Stimulated activated CD4-positive, alpha-beta T cell treated with anti-CD3 and anti-CD28 coated beads, Interleukin-4, amount 100 ng/mL, for 4 hours (primary cell): ENCODE measurements around the gene C9.
A peak's percentile ranks its signal among the peaks of the same experiment; 100 is the strongest.
"Not testable (repeated sequence)": the region's sequence is repeated elsewhere in the genome, so short reads cannot be mapped to it uniquely, and the experiment has no call there.

Experiments
- DNase-seq, 2 experiments: peaks; one replicate each; pipeline ENCODE4 v3.0.0-alpha.2; 2020

Gene C9

DNA sequence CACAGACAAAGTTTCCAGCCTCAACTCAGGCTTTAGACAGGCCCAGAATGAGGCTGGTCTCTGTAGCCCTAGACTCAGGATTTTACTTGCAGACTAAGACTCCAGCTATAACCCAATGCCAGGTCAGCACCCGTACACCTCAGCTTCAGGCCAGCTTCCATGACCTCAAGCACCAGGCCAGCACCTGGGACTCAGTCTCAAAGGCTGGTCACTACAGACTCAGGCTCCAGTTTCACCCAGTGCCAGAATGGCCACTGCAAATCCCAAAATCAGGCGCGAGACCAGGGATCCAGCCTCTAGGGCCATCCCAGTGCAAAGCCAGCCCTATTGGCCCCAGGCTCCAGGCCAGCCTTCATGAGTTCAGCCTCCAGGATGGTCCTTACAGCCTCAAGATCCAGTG is 44.9 kb downstream of the C9 start:
- no peak for DNase-seq

DNA sequence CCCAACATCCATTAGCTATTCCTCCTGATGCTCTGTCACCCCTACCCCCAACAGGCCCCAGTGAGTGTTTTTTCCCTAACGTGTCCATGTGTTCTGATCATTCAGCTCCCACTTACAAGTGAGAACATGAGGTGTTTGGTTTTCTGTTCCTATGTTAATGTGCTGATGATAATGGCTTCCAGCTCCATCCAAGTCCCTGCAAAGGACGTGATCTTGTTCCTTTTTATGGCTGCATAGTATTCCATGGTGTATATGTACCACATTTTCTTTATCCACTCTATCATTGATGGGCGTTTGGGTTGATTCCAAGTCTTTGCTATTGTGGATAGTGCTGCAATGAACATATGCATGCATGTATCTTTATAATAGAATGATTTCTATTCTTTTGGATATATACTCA is 47.8 kb downstream of the C9 start:
- not testable (repeated sequence) for DNase-seq

DNA sequence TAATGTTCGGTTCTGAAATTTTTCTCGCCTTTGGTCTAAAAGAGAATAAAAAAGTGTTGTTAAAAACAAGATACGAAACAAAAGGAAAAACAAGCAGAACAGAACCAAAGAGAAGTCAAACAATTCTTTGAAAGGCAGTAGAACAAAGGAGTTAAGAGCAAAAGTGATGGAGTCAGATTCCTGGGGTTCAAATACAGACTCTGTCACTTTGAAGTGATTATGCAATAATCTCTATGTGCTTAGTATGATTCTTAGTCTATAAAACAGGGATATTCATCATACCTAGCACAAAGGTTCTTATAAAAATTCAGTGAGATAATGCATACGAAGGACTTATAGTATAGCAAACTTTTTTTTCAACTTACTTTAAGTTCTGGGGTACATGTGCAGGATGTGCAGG is 48.3 kb downstream of the C9 start:
- DNase-seq = no peak

DNA sequence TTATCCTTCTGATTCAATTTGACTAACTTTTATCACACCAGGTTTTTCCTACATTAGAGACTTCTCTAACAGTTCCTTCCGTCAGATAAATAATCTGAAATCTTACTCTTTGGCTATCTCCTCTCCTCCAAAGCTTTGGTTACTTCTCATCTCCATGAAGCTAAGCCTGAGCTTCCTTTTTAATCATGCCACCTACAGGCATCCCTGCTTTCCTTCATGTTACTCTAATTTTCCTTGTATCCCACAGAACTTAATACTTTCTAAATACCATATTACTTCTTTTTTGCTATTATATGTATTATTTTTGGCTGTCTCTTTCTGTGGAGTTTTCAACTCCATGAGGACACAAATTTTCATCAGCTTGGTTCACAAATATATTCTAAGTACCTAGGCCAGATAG is 49.7 kb downstream of the C9 start:
- no peak for DNase-seq

DNA sequence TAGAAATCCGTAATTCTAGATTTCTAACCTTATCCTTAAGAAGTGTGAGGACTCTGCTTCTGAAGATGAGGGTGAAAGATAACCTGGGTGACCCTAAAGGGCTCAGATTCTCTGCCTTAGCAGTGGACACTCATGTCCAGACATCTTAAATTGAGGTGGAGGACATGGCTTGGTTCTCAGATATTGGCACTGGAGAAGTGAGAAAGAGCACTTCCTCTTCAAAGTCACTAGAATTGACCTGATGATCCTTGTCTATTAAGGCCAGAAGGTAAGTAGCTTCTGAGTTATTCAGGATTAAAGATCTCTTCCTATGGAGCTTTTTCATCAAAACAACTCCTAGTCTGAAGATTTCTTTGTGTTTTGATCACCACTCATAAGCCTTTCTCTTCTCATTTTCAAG is 54.8 kb downstream of the C9 start:
- DNase-seq = no peak

DNA sequence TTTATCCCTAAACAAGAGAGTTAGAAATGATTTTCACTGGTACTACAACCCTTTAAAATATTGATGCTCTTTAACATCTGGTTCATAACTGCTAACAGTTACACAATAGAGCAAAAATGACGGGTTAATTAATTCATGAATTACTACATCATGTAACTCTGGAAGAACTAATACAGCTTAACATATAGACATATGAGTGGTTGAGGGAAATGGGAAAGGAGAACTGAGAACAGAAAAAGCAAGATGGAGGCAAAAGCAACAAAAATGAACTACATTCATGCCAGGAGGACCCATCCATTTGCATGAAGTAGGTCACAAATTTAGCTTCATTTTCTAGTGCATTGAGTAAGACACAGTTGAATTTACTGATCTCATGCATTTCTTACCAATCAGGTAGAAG is 61.8 kb downstream of the C9 start:
- no peak for DNase-seq

DNA sequence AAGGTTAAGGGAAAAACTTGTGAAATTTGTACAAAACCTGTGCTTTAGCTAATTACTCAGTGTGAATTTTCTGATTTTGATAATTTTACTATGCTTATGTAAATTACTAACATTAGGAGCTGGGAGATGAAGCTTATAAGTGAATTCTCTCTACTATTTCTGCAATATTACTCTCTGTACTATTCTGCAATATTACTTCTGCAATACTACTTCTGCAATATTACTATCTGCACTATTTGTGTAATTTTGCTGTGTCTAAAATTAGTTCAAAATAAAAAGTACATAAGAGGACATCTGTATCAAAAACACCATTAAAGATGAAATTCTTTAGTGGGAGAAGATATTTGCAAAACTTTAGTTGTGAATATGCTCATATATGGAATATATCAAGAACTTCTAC is 62.9 kb downstream of the C9 start:
- no peak for DNase-seq

DNA sequence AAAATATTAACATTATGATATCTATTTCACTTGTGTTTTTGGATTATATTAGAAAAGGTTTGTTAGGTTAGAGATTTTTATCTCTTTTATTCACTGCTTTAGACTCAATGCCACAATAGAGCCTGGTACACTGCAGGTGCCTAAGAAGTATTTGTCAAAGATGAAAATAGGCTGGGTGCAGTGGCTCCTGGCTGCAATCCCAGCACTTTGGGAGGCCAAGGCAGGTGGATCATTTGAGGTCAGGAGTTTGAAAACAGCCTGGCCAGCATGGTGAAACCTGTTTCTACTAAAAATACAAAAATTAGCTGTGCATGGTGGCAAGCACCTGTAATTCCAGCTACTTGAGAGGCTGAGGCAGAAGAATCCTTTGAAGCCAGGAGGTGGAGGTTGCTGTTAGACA is 64.3 kb downstream of the C9 start:
- no peak for DNase-seq

DNA sequence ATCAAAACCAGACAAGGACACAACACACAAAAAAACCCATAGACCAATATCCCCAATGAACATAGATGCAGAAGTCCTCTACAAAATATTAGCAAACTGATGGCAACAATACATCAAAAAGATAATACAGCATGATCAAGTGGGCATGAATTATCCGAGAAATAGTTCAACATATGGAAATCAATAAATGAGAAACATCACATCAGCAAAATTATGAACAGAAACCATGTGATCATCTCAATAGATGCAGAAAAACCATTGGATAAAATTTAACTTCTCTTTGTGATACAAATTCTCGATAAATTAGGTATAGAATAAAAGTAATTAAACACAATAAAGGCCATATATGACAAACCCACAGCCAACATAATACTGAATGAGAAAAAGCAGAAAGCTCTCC is 69.6 kb downstream of the C9 start:
- no peak for DNase-seq

DNA sequence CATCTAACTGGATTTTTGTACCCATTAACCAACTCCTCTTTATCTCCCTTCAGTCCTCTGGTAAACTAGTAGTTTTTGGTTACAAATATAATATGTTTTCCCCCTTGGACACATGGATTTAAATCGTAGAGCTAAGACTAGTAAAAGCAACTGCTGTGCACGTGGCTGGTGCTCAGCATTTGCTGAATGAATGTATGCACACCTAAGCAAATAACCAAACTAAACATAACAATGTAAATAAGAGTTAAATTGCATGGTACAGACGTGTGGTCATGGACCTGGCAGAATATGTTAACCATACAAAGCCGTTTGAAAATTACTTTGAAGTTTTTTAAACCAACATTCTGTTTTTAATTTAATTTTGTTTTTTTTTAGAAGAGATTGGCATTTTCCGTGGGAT is 79.7 kb downstream of the C9 start:
- DNase-seq = no peak

DNA sequence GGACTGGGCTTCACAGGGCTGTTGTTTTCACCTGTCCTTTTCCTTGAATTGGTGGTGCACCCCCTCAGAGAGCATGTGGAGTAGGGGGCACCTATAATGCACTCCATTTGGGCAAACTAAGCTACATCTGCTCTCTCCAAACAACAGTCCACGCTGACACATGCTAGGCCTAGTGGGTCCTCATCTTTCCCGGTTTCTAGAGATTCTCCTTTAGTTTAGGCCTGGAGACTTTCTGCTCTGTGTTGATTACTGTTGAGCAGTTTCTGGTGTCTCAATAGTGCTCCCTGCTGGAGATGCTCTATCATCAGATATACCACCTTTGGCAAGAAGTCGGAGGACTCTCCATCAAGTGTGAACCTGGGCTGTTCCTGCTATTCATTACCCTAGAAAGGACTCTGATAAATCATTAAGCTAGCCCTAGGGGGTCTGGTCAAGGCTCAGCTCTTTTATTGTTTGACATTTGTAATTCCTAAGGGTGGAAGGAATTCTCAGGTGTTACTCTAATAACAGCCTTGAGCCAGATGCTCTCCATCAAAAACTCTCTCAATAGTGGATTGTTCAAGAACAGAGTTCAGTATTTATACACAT is 81.0 kb downstream of the C9 start:
- peak; percentile 12 to 48 for DNase-seq

DNA sequence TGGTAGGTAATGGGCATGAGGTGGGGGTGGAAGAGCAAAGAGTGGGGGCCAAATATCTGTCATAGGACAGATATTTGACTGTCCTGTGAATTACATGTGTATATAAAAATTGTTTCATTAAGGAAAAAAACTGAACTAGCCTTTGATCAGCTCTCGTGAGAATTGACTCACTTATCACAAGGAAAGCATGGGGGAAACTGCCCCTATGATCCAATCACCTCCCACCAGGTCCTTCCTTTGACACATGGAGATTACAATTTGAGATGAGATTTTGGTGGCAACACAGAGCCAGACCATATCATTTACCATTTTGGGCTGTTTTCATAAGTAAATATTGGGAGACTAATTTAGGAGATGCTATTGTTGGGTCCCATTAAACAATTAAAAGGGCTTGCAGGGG is 81.7 kb downstream of the C9 start:
- DNase-seq = no peak

DNA sequence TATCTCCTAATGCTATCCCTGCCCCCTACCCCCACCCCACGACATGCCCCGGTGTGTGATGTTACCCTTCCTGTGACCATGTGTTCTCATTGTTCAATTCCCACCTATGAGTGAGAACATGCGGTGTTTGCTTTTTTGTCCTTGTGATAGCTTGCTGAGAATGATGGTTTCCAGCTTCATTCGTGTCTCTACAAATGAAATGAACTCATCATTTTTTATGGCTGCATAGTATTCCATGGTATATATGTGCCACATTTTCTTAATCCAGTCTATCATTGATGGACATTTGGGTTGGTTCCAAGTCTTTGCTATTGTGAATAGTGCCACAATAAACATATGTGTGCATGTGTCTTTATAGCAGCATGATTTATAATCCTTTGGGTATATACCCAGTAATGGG is 88.4 kb downstream of the C9 start:
- not testable (repeated sequence) for DNase-seq

DNA sequence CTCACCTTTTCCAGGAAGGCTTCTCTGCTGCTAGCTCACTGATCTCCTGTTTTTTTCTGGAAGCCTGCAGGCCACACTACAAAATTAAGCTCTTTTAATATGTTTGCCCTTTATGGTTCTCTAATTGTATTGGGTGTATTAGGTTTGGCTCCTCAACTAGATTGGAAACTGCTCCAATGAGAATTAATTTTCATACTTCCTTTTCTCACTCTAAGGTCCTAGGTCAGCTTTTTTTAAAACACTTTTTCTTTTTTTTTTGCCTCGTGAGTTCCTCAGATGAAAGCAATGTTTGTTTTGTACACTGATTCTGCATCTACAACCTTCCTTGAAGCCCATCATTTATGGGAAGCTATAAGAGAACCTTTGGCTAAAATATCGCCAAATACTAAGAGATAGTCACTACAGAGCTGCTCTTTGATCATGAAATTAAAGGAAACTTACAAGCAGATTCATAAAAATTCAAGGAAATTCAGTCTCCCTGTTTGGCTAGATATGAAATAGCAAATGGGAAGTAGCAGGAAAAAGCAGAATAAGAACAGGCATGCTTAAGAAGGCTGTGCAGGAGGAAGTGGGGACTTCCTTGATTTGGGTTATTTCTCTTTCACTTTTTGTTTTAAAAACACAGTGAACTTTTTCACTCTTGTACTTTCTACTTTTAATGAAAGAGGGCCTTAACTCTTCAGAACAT is 89.8 kb downstream of the C9 start:
- DNase-seq = no peak

DNA sequence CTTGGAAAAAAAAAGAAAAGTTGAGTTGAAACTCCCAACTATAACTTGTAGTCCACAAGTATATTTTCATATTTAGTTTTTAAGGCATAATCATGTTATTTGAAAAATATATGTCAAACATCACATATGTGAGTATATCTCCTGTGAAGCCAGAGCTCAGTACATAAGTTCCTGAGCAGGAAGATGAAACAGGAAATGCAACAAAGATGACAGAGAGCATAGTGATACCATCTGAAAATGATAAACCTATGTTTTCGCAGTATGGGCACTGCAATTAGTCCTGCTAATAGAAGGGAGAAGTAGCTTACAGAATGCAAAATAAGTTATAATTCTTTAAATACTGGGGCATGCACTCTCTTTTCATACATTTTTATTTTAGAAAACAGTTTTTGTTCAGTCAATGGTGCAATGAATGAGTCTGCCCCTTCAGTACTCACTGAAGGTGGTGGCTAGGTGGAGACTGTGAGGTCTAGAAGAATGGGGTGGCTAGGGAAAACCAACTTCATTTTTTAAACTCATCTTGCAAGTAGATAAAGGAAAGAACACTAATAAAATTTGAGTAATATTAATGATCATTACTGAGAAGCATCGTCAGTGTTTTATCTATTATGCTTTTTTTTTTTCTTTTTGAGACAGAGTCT is 90.9 kb downstream of the C9 start:
- DNase-seq = no peak

DNA sequence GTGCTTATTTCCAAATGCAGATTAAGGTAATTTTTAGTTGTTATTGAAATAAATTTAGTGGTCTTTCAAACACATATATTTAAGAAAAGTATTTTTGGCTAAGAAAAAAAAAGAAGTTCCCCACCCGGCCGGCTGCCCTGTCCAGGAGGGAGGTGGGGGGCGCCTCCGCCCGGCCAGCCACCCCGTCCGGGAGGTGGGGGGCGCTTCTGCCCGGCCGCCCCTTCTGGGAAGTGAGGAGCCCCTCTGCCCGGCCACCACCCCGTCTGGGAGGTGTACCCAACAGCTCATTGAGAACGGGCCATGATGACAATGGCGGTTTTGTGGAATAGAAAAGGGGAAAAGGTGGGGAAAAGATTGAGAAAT is 91.4 kb downstream of the C9 start:
- DNase-seq = not testable (repeated sequence)

DNA sequence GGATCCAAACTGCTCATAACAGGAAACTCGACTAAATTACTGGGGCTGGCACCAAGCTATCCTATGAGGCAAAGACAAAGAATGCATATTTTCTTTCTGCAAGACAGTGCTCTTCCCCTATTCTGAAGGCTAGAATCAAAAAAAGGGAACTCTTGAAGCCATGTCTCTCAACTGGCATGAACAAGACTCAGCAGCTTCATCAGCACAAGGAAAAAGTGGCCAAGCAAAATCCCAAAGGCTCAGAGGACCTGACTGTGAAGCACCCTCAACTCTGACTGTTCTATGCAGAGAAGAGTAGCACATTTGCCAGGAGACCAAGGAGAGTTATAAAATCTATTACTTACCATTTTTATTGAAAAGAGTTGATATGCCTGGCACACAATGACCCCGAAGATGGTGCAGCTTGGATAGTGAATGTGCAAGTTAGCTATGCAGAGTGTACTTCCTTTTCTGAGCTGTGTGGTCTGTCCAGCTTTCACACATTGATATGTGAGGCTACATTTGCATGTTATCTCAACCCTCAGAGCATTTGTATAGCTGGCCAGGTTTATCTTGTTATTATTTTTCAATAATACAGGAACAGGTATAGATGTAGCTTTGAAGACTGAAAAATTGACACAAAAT is 94.0 kb downstream of the C9 start:
- no peak for DNase-seq

DNA sequence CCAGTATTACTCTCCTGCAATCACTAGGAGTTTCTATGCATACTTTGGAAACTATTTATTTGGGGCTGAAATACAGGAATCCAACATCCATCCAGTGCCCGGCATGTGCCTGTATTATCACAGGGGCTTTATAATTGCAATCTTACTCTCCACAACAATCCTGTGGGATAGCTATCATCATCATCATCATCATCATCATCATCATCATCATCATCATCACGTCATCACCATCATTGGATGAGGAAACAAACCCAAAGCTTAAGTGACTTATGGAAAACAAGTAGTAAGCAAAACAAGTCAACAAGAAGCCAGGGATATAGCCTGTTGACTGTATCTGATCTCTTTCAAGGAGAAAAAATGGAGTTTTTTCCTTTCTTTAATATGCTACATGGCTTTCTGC is 97.1 kb downstream of the C9 start:
- DNase-seq = no peak

DNA sequence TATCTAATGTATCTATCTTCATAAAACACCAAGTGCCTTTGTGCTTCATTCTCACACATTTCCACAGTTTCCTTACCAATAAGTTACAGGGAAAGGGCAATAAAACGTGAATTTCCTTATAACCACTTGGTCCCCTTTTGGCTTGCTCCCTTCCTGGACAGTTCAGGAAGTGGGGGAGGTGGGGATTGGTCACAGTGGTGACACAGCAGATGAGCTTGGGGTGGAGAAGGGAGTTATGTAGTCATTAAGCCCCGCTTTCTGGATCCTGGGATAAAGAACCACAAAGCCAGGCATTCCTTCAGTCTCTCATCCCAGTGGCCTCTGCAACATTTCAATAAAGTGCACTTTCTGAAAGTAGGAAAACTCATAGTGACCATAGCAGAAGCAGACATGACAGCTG is 97.9 kb downstream of the C9 start:
- DNase-seq = no peak

DNA sequence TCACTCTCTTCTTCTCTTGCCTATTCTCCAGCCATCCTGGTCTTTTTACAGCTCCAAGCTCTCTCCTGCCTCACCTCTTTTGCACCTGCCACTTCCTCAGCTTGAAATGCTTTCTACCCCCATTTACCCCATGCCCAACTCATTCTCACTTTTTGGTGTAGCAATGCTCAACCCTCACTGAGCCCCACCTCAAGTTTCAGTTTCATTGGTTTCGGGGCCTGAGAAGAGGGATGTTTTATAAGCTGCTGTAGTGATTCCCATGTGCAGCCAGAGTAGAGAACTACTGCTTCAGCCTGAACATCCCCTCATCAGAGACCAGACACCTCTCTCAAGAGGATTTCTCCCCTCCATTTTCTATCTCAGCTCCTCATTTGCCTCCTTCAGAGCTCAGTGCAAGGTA is 99.8 kb downstream of the C9 start:
- no peak for DNase-seq

DNA sequence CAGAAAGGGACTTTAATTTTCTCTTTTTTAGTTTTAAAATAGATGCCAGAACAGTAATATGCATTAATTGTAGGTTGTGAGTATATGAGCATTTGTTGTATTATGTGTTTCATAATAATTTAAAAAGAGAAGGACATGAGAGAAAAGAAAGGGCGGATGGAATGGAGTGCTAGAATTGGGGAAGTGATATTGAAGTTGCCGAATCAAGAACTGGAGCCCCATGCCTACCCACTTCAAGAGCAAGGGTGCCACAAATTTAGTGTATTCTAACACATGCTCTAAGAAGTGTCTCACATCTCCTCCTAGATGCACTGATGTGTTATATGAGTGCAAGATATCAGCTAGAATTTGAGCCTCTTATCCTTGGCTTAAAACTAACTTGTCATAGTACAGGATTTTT is 101.3 kb downstream of the C9 start:
- no peak for DNase-seq

DNA sequence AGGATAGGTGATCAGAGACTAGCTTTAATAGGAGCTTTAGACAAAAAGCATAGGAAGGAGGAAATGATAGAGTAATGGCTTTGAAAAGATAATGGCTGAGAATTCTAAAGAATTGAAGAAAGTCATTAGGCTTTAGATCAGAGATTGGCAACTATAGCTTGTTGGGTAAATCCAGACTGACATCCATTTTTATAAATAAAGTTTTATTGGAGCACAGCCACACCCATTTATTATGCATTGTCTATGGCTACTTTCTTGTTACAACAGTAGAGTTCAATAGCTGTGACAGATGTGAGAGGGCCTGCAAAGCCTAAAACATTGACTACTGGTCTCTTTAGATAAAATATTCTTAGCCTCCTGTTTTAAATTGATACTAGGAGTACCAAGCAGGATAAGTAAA is 104.2 kb downstream of the C9 start:
- DNase-seq = no peak

DNA sequence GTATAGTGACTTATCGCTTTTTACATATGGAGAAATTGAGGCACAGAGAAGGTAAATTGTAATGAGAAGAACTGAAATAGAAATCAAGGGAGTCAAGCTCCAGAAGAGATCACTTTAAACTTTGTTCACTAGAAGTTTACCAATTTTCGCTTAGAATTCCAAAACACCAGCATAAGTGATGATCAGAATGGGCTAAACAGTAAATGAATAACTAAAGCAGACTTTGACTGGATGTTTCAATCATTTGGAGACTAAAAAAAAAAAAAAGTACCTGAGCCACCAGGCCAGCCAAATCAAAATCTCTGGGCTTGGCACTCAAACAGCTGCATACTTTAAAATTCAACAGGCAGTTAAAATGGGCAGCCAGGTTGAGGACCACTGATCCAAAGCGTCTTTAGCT is 106.7 kb downstream of the C9 start:
- DNase-seq = no peak

DNA sequence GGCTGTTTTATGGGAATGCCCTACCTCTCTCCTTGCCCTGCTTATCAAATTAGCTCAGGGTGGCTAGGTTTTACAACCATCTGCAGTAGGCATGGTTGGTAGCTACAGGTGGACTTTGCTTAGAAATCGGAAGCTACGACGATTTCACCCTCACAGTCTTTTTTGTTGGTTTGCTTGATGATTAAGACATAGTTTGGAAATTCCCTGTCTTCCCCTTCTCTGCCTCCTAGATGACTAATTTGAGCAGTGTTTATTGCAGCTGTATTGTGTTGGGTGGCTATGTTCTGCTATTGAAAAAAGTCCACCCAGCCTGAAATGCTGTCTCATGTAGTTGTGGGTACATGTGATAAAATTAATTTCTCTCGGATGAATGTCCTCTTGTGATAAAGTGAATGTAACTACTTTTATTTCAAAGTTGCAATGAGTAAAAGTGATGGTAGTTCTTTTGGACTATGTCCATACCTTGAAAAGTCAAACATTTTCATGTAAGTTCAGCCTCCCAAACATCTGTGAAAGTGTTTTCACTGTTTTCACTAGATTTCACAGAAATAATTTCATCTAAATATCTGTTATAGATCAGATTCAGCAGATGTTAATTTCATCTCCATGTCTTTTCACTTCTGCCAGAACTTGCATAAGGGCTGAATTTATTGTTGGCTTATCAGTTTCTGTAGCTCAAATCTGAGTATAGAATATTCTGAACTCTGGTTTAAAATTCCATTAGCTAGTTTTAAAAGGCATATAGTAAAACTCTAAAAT is 107.6 kb downstream of the C9 start:
- DNase-seq = no peak
